H1 (cell line): Measurements from ENCODE around the gene EIF4E. TPM values are rescaled to one million over a fixed set of nuclear protein-coding genes. Genes with fewer than 3 reads are reported as not detected.

Experiments
- ASH2L ChIP-seq: fragments of 200-600, 300-600 bp; sonication (generic); IDR thresholded peaks from one replicate; pipeline ENCODE4 v1.7.1; 2017; ENCODE audit warnings: low read length
- BRCA1 ChIP-seq: IDR thresholded peaks from 2 replicates; pipeline ENCODE4 v1.6.1; 2012; ENCODE audit warnings: low read depth, low read length, improper control_type of control experiment
- CEBPB ChIP-seq: IDR thresholded peaks from 2 replicates; pipeline ENCODE4 v1.6.1; 2012; ENCODE audit warnings: low read depth, low read length
- KDM1A ChIP-seq: fragments of 200-600, 300-600 bp; sonication (generic); IDR thresholded peaks from 2 replicates; pipeline ENCODE4 v1.7.1; 2016; ENCODE audit warnings: mild to moderate bottlenecking, low read length, borderline replicate concordance
- TAF7 ChIP-seq: optimal IDR thresholded peaks from 2 replicates; pipeline ENCODE3; 2011; ENCODE audit warnings: low read depth, mild to moderate bottlenecking, inconsistent platforms, low read length, moderate library complexity, borderline replicate concordance
- polyA plus RNA-seq, 7 experiments: library from polyadenylated mRNA; depleted of rRNA in 3 of 7; stranded (reverse) in 5 of 7; unstranded in 2 of 7; fragments of >200 nt in 5 of 7; fragments of 200-250 nt in 2 of 7; gene quantifications; 1 replicate in 5 of 7; 2 replicates in 1 of 7; 4 replicates in 1 of 7; pipeline versions ENCODE4 v1.2.1 to v1.2.3, GENCODE V29; 2011 to 2013; ENCODE audit warnings: missing spikeins in 2 of 7, mixed read lengths in 2 of 7
- total RNA-seq: library from RNA; stranded (reverse); fragmentation: NEBNext Ultra II Directional; extraction: Animal tissue kit (Norgen Biotek cat#: 25700); gene quantifications from 2 replicates; pipeline ENCODE4 v1.2.1, GENCODE V29; 2021

EIF4E gene
- total and polyA plus RNA-seq, 2 of the 8 experiments (the other 6 are each of a cell fraction or from before 2014, with no cell fraction given), result 59.6 to 185 TPM

GRCh38 chr4:98932539-98932938 lies 3.6 kb upstream of the EIF4E start (continued):
- TF ChIP-seq KDM1A, result no peak
- no peak for TF ChIP-seq ASH2L
- TF ChIP-seq TAF7, result no peak
- no peak for TF ChIP-seq BRCA1
- no peak for TF ChIP-seq CEBPB
